Lower leg skin (tissue), 3 donors: Measurements from ENCODE around the gene SORCS1.

Source experiments
- POLR2A ChIP-seq, 2 donors: fragments of 450-650 bp; IDR thresholded peaks; one replicate each; pipeline ENCODE4 v1.6.1; 2016 to 2017; ENCODE audit warnings: antibody characterized with exemption in 2 of 2, mild to moderate bottlenecking in 1 of 2, moderate library complexity in 1 of 2
- TF ChIP-seq, protein P1 (sequence below), 3 donors: fragments of 450-650 bp; IDR thresholded peaks; one replicate each; pipeline ENCODE4 v1.5.1; 2016; ENCODE audit warnings: antibody characterized with exemption in 3 of 3, mild to moderate bottlenecking in 3 of 3, moderate library complexity in 2 of 3

DNA sequence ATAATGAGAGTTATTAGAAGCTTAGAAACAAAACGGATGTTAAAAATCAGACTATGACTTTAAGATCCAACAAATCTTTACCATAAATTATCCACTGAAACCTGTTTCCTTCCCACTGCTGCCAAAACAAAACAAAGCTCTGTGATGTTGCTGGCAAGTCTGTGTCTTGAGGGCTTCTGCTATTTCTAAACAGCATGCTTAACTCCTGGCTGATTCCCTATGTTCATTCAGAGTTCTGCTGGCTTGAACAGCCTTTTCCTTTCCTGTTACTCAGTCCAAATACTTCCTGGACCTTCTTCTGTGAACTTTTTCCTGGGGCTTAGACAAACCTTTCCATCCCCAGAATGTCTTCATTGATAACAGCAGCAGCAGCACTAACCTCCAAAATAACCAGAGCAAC is 448.1 kb downstream of the SORCS1 start:
- TF ChIP-seq POLR2A (IDR thresholded peaks at IDR 0.05) = no peak
- TF ChIP-seq, protein P1, sequence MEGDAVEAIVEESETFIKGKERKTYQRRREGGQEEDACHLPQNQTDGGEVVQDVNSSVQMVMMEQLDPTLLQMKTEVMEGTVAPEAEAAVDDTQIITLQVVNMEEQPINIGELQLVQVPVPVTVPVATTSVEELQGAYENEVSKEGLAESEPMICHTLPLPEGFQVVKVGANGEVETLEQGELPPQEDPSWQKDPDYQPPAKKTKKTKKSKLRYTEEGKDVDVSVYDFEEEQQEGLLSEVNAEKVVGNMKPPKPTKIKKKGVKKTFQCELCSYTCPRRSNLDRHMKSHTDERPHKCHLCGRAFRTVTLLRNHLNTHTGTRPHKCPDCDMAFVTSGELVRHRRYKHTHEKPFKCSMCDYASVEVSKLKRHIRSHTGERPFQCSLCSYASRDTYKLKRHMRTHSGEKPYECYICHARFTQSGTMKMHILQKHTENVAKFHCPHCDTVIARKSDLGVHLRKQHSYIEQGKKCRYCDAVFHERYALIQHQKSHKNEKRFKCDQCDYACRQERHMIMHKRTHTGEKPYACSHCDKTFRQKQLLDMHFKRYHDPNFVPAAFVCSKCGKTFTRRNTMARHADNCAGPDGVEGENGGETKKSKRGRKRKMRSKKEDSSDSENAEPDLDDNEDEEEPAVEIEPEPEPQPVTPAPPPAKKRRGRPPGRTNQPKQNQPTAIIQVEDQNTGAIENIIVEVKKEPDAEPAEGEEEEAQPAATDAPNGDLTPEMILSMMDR (IDR thresholded peaks at IDR 0.05) = no peak
